HG03378 (cell line): ENCODE results near the gene DBR1.
"Not testable (repeated sequence)": the region's sequence is repeated elsewhere in the genome, so short reads cannot be mapped to it uniquely, and the experiment has no call there.

Source experiments
- ATAC-seq: cut with Tn5 transposase; IDR thresholded peaks from one replicate; pipeline ENCODE4 v1.9.1; 2021; ENCODE audit warnings: mild to moderate bottlenecking, moderate library complexity; ENCODE audit not compliant: unreplicated experiment

Gene DBR1

DNA sequence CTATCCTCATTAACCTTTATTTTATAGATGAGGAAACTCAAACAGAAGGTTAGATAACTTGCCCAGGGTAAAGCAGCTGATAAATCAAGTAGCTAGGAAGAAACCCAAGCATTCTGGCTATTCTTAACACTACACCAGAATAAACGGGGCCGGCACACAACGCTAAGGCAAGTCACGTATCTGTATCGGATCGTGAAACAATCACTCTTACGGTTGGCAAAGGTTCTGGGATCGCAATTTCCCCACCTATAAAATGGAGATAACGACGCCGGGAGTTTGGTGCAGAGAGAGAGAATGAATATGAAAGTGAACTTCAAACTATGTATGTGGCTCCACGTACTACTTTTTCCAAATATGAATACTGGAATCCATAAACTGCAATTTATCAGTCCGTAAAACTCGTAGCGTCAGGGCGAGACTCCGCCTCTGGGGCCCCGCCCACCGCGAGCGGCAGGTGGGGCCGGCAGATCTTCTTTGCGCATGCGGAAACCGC is 12.1 kb upstream of the DBR1 start:
- peak; percentile 84 for ATAC-seq

DNA sequence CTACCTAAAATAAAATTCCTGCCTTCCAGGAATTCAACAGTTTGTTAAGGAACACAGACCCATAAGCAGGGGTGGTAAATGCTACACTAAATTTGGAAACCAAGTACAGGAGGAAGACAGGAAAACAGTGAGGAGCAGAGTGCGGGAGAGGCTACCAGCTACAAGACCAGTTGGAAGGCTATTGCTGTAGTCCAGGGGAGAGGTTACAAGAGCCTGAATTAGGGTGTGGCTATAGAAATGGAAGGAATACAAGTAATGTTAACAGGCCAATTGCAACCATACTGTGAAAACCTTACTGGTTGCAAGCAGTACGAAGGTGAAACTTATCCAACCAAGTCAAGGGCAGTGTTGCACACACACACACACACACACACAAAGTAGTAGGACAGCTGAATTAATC is 11.5 kb upstream of the DBR1 start:
- no peak for ATAC-seq

DNA sequence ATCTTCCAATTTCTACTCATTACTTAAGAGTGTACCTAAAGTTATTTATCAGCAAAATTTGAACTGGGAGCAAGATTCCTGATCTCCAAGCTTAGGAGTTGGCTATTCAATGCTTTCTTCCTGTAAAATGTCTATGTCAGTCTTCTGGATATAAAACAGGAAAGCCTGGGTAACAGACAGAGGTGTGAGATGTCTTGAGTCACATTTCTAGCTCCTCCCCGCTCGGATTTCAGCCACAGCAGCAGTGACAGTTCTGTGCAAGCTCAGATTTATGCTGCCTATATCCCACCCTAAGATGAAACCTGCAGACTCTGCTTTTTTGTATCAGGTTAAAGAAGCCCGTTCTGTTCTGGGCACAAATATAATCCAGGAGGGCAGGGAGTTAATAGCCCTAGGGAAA is 10.3 kb upstream of the DBR1 start:
- ATAC-seq, result no peak

DNA sequence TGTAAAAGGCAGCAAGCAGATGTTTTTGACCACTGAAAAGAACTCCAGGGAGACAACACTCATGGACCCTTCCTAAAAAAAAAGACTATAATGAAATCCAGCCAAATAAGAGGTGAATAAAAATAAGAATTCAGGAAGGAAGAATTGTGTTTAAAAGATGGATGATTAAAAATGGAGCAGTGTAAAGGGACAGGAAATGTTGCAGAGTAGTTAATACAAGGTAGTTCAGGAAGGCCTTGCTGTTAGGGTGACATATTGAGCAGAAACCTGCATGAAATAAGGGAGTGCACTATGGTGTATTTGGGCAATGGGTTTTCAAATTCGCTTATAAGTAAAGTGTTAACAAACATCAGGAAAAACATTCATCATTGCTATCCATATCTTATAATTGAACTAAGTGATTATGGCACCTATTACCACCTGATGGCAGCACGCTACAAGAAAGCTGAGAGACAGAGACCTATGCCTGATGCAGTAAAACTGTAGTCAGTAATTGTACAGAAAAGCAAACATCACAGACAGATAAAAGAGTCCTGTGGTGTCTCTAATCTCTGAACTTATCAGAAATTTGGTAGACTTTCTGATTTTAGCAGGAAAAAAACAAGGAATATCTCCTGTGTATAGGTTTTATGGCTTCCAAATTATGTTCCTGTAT is 5.8 kb upstream of the DBR1 start:
- peak; percentile 76 for ATAC-seq

DNA sequence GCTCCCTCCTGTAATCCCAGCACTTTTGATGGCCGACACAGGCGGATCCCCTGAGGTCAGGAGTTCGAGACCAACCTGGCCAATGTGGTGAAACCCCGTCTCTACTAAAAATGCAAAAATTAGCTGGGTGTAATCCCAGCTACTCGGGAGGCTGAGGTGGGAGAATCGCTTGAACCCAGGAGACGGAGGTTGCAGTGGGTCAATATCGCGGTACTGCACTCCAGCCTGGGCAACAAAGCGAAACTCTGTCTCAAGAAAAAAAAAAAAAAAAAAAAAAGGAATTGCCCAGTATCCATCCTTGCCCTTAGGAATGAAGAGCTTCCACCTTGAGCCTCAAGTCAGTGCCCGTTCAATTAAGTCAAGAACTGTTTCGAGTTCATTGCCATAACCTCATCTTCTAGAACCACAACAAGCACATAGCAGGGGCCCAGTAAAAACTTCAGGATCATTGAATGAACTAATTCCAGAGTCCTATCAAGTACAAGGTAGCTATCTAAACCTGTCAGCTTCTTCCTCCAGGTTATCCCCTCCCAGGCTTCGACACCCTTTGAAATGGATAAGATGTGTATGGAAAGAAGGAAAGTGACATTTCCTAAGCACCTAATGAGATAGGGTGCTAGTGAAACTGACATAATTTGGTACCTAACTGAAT is 826 bp downstream of the DBR1 start:
- ATAC-seq, result no peak

DNA sequence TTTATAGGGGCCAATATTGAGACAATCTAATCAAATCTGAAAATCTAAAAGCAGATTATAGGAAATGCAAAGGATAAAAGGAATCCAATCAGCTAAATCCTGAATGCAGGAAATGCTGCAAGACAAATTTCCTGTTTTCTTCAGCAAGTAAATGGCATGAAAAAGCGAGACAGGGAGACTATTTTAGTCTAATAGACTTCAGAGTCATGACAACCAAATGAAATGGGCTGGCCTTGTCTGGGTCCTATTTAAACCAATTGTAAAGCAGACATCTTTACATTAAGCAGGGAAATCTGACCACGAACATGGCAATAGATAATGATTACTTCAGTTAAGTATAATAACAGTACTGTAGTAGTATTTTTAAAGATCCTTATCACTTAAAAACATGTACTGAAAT is 2.1 kb downstream of the DBR1 start:
- no peak for ATAC-seq

DNA sequence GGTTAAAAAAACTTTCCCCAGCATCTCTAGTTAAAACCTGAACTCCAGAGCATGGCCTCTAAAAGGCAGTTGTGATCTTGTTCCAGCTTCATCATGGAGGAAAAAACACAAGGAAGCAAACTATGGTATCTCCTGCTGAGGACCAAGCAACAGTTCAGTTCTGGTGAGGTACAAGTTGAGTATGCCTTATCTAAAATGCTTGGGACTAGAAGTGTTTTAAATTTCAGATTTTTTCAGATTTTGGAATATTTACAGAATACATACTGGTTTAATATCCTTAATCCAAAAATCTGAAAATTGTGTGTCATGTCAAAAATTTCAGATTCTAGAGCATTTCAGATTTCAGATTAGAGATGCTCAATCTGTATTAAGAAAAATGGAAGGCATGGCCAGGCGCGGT is 9.7 kb downstream of the DBR1 start:
- no peak for ATAC-seq

DNA sequence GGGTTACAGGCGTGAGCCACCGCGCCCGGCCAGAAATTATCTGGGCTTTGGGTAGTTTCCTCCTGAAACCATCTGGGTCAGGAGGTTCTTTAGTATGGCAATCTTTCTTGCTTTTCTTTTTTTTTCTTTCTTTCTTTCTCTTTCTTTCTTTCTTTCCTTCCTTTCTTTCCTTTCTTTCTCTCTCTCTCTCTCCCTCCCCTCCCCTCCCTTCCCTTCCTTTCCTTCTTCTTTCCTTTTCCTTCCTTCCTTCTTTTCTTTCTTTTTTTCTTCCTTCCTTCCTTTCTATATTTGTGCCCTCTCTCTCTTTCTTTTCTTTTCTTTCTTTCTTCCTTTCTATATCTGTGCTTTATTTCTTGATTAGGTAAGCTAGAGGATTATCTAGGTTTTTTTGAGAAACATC is 17.0 kb downstream of the DBR1 start:
- no peak for ATAC-seq

DNA sequence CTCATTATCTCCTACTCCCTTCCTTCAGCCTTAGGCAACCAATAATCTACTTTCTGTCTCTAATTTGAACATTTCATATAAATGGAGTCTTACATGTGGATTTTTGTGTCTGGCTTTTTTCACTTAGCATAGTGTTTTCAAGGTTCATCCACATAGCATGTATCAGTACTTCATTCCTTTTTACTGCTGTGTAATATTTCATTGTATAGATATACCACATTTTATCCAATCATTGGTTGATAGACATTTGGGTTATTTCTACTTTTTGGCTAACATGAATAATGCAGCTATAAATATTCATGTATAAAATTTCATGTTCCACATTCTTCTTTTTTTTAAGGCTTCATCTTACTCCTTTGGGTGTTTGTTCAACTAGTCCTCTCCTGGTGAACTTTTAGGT is 20.2 kb downstream of the DBR1 start:
- no peak for ATAC-seq

DNA sequence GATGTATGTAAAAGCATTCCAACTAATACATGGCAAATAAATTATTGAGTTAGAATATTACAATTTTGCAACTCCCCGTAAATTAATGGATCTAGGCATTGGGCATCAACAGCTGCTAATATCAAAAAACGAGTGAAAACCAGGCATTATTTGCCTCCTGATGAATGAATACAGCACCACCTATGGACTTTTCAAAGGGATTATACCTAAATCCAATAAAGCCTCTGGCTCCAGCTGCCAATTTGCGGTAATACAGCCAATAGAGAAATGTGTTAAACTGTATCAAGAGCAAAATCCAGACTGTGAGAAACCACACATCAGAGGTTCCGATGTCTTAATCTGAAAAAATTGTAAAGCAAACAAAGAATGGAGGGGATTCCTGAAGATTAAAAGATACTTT is 26.2 kb downstream of the DBR1 start:
- ATAC-seq, result no peak

DNA sequence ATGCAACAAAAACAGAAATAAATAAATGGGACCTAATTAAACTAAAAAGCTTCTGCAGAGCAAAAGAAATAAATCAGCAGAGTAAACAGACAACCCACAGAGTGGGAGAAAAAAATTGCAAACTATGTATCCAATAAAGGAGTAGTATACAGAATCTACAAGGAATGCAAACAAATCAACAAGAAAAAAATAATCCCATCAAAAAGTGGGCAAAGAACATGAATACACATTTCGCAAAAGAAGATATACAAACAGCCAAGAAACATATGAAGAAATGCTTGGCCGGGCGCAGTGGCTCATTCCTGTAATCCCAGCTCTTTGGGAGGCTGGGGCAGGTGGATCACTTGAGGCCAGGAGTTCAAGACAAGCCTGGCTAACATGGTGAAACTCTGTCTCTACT is 32.5 kb downstream of the DBR1 start:
- ATAC-seq, result not testable (repeated sequence)

DNA sequence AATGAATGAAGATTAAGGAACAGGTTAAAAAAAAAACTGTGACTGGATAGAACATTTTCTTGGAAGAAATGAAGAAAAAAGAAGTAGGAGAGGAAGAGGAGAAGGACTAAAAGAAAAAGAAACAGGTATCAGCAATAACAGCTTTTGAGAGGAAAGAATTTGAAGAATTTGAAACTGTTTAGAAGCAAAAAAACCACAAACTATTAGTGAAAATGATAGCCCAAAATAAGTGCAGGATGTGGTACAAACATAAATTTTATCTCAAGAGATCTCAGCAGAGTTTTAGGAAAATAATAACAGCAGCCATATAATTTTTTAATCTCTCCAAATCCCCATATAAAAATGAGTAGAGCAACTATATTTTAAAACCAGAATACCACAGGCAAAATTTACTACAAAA is 33.8 kb downstream of the DBR1 start:
- ATAC-seq, result no peak

DNA sequence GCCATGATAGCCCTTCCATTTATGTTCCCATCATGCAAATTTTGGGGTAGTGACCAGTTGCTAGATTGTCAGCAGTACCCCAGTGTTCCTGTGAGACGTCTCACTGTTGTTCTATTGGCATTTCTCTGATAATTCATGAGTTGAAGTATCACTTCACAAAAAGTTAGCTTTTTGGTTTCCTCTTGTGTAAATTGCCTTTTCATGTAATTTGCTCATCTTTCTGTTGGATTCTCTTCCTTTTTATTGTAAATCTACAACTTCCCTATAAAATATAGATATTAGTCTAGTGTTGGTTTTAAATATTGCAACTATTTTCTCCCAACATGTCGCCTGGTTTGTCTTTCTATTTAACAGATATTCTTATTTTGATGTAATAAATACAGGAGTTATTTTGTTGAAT is 35.0 kb downstream of the DBR1 start:
- ATAC-seq, result no peak

DNA sequence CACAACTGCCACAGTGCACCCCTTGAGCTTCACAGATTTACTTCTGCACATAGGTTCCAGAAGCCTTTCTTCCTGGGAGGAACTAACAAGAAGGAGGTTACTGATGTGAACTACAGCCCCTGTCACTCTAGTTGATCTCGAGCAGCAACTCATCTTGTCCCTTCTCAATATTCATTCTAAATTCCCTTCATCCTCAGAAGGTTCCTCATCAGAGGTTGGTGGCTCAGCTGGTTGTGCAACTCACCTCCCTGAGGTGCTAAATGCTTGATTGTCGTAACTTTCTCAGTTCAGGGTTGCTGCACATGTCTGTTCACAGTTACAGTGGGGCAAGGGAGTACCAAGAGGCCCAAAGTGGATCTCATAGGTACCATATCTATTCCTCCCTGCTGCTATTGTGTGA is 36.9 kb downstream of the DBR1 start:
- ATAC-seq, result no peak

DNA sequence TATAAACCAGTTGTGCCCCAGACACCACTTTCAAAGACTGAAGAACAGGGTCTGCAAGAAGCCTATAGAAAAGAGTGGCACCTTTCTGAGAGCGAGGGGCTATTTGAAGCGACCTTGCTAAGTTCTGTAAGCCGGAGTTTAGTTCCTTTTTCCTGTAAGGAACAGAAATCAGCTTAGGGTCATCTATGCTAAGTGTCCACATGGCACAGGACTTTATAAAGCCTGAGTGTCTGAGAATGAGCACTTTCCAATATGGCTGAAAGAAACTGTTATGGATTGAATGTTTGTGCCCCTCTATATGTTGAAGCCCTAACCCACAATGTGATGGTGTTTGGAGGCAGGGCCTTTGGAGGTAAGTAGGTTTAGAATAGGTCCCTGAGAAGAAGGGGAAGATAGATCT is 38.5 kb downstream of the DBR1 start:
- no peak for ATAC-seq

DNA sequence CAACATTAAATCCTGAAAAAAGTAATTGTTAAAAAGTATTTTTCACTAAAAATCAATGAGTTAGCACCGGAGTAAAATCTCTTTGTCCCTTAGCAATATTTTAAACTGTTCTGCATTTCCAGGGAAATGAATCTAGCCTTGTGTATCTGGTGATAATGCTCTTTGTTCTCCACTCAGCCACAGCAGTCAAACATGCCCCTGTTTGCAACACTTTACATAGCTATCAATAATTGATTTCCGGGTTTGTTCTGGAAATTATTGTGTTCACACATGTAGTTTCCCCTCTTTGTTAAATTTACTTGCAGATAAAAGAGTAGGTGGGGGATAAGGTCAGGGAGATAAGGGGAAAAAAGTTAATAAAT is 38.9 kb downstream of the DBR1 start:
- ATAC-seq, result no peak

DNA sequence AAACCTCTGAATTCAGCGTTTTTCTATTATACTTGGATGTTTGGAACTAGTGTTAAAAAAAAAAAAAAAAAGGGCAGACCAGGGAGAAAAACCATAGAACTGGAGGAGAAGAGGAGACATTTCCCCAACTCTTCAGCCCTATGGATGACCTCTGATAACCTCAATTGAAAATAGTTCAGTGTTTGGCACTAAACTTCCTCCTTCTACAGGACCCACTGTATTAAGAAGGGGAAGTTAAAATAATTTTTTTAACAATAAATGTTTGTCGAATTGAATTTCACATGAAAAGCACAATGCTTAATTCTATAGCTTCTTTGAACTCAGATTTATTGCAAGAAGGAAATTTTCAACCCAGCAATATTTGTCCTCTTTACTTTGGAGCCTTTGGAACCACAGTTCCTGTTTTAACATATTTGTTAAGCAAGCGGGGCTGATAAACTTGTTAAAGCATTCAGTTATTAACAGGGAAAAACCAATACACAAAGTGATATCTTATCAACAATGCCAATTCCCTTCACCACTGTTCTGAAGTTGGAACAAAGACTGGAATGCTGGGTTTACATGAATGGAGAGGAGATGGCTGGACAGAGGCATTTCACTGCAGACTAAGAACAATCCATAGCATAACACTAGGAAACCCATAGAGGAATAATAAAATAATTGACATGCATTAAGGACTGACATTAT is 39.4 kb downstream of the DBR1 start:
- no peak for ATAC-seq

DNA sequence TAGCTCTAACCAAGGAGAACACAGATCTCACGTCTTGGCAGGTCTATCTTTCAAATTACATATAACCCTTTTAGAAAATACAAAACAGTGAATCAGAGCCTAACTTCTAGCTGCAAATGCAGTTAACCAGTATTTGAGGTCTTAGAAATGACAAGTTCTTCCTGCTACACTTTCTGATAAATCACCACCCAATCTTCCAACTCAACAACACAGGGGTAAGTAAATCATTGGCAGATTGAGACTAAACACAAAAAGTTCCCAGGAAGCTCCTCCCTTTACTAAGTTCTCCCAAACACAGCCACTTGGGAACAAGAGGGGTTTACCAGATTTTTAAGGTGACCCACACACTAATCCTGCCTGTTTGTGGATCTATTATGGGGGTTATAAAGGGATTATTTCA is 42.5 kb downstream of the DBR1 start, which contains the start of gene A4GNT:
Gene A4GNT, minus strand, starts transcription at position 152 of the 400 bp plus-strand sequence. CDS start 1,134 bp downstream, outside the sequence.
- no peak for ATAC-seq

DNA sequence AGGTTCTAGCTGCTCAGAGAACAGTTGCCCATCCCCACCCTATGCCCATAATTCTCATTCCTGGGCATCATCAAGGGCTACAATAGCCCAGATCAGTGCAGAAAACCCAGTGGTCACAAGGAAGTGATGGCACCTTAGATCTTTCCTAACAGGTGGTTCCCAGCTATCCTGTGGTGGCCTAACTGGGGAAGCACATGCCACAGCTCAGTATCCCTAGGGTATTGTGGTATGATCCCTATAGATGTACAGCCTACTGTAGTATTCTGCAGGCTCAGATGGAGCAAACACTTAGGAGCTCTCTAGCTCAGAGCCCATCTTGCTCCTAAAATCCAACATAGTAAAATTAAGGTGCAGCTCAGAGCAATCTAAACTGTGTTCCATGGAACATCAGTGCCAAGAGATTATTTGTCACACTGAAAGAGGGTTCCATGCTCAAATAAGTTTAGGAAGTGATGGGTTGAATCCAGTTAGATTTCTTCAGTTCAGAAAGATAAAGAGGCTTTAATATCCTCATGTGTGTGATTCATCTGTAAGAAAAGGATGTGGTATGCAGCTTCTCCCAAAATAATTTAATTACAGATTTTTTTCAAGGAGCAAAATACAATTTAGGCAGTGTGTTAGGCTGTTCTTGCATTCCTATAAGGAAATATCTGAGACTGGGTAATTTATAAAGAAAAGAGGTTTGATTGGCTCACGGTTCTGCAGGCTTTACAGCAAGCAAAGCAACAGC is 46.9 kb downstream of the DBR1 start:
- no peak for ATAC-seq

DNA sequence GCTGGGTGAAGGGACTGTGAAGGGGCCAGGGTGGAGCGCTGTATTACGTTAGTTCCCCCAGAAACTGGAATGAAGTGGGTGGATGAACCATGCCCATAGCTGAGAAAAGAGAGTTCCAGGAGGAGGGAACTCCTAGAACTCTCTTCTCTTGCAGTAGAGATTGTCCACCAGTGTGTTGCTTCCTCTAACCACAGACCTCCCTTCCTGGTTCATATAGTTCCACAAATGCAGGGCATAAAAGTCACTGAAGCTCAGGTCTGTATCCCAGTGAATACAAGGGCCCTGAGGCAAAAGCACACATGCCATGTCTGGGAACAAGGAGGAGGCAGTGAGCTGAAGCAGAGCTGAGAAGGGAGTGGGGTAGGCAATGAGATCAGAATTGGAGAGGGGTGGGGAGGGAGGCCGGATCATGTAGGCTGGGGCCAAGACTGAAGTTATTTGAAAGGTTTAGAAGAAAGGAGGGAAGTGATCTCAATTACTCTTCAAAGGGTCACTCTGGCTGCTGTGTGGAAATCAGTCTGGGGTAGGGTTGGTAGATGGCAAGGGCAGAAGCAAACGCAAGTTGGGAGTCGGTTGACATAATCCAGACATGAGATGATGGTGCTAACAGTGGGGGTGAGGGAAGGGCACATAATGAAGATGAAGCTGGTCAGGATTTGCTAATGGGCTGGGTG is 49.0 kb downstream of the DBR1 start:
- ATAC-seq, result no peak
